H1 (cell line): ENCODE data around the gene SLC19A1. TPM values are rescaled to one million over a fixed set of nuclear protein-coding genes. Genes with fewer than 3 reads are reported as not detected.

Source experiments
- CTCF ChIA-PET: fragments of 300-600 bp; sonication (Branson Sonifier 250); formaldehyde crosslinking; loops from one replicate; lab custom pipeline; 2021; ENCODE audit not compliant: partially characterized antibody; lab: Charles Lee
- POLR2A ChIA-PET: fragments of 300-600 bp; sonication (Branson Sonifier 250); formaldehyde crosslinking; loops from one replicate; lab custom pipeline; 2021; ENCODE audit warnings: inconsistent platforms; ENCODE audit not compliant: partially characterized antibody; lab: Charles Lee
- DNase-seq, 2 experiments: peaks; one replicate each; pipeline versions ENCODE4 v3.0.0 to v3.0.0-alpha.2; 2010 to 2022; ENCODE audit warnings: low spot score in 2 of 2, low read depth in 1 of 2, mixed read lengths in 1 of 2
- FAIRE-seq: peaks from 2 replicates; lab custom pipeline; 2011; peaks lifted over from hg19 to GRCh38; lab: Jason Lieb, UNC
- H2AFZ ChIP-seq: 2 replicates; pipeline ENCODE4 v1.8.1; 2012; ENCODE audit warnings: low read length, inconsistent platforms
- H2AK5ac ChIP-seq: 2 replicates; pipeline ENCODE4 v1.6.1; 2013; ENCODE audit warnings: low read depth, low read length
- H2BK120ac ChIP-seq: replicated peaks from 2 replicates; pipeline ENCODE3; 2013; ENCODE audit warnings: low read depth, low read length, inconsistent platforms
- H2BK12ac ChIP-seq: 2 replicates; pipeline ENCODE4 v1.6.1; 2013; ENCODE audit warnings: low read depth, low read length
- H2BK15ac ChIP-seq: 2 replicates; pipeline ENCODE4 v1.6.1; 2013; ENCODE audit warnings: low read length
- H2BK20ac ChIP-seq: 2 replicates; pipeline ENCODE4 v1.6.1; 2013; ENCODE audit warnings: low read length
- H2BK5ac ChIP-seq: 2 replicates; pipeline ENCODE4 v1.6.1; 2013; ENCODE audit warnings: low read depth, low read length
- H3K14ac ChIP-seq: 2 replicates; pipeline ENCODE4 v1.6.1; 2013; ENCODE audit warnings: inconsistent platforms; ENCODE audit not compliant: insufficient read length
- H3K18ac ChIP-seq: 2 replicates; pipeline ENCODE4 v1.6.1; 2013; ENCODE audit warnings: low read length; ENCODE audit errors: extremely low read depth
- H3K23ac ChIP-seq: 2 replicates; pipeline ENCODE4 v1.6.1; 2013; ENCODE audit warnings: inconsistent platforms; ENCODE audit not compliant: insufficient read length
- H3K23me2 ChIP-seq: 2 replicates; pipeline ENCODE4 v1.6.1; 2013; ENCODE audit warnings: low read depth, low read length
- H3K27ac ChIP-seq: 2 replicates; pipeline ENCODE4 v1.6.1; 2011; ENCODE audit warnings: low read depth, low read length, inconsistent platforms
- H3K27me3 ChIP-seq, 4 experiments: replicated peaks in 1 of 4; 1 replicate in 1 of 4; 2 replicates in 3 of 4; pipeline versions ENCODE4 v1.6.1 to v1.8.1; 2011 to 2013; ENCODE audit warnings: low read length in 3 of 4, mild to moderate bottlenecking in 3 of 4, inconsistent platforms in 2 of 4, mixed read lengths in 2 of 4, moderate library complexity in 1 of 4; ENCODE audit not compliant: control insufficient read depth in 3 of 4, insufficient read depth in 3 of 4; ENCODE audit errors: extremely low read depth in 1 of 4
- H3K36me3 ChIP-seq, 4 experiments: 2 replicates each; pipeline versions ENCODE4 v1.6.1 to v1.8.1; 2011 to 2013; ENCODE audit warnings: mild to moderate bottlenecking in 4 of 4, low read length in 3 of 4, moderate library complexity in 2 of 4, control low read depth in 1 of 4, inconsistent platforms in 1 of 4; ENCODE audit not compliant: insufficient read depth in 4 of 4, control insufficient read depth in 2 of 4
- H3K4ac ChIP-seq: replicated peaks from 2 replicates; pipeline ENCODE3; 2013; ENCODE audit warnings: low read length, low read depth, mixed read lengths, inconsistent platforms; ENCODE audit not compliant: insufficient read length
- H3K4me1 ChIP-seq, 4 experiments: replicated peaks in 1 of 4; 1 replicate in 1 of 4; 2 replicates in 3 of 4; pipeline versions ENCODE4 v1.6.1 to v1.8.1; 2011 to 2013; ENCODE audit warnings: low read length in 3 of 4, inconsistent platforms in 2 of 4, mixed read lengths in 1 of 4; ENCODE audit not compliant: insufficient read depth in 4 of 4, control insufficient read depth in 3 of 4
- H3K4me2 ChIP-seq, 2 experiments: 2 replicates each; pipeline versions ENCODE4 v1.6.1 to v1.8.1; 2011 to 2013; ENCODE audit warnings: low read depth in 2 of 2, low read length in 2 of 2, control low read depth in 1 of 2, inconsistent platforms in 1 of 2, mild to moderate bottlenecking in 1 of 2; ENCODE audit not compliant: insufficient read depth in 1 of 2
- H3K4me3 ChIP-seq, 4 experiments: fragments of 200-600, 300-600 bp in 1 of 4; sonication (generic), shearing (Covaris generic), sonication (Bioruptor Twin) in 1 of 4; 2 replicates each; pipeline versions ENCODE4 v1.5.1 to v1.8.1; 2011 to 2016; ENCODE audit warnings: low read length in 4 of 4, low read depth in 3 of 4, control low read depth in 2 of 4, inconsistent platforms in 2 of 4, mild to moderate bottlenecking in 2 of 4, mixed read lengths in 1 of 4, moderate library complexity in 1 of 4; ENCODE audit not compliant: insufficient read depth in 2 of 4; ENCODE audit errors: extremely low read depth in 1 of 4
- H3K56ac ChIP-seq: replicated peaks from 2 replicates; pipeline ENCODE3; 2013; ENCODE audit warnings: low read depth, mild to moderate bottlenecking, mixed read lengths, low read length, inconsistent platforms; ENCODE audit not compliant: insufficient read length
- H3K79me1 ChIP-seq: 2 replicates; pipeline ENCODE4 v1.6.1; 2013; ENCODE audit warnings: low read depth, low read length, control low read depth
- H3K79me2 ChIP-seq, 2 experiments: 2 replicates each; pipeline versions ENCODE4 v1.6.1 to v1.8.1; 2012 to 2013; ENCODE audit warnings: low read length in 2 of 2, mild to moderate bottlenecking in 2 of 2, inconsistent platforms in 1 of 2; ENCODE audit not compliant: insufficient read depth in 2 of 2, control insufficient read depth in 1 of 2
- H3K9ac ChIP-seq, 4 experiments: replicated peaks in 1 of 4; 1 replicate in 1 of 4; 2 replicates in 3 of 4; pipeline versions ENCODE4 v1.6.1 to v1.8.1; 2011 to 2013; ENCODE audit warnings: low read depth in 3 of 4, low read length in 3 of 4, control low read depth in 2 of 4, mild to moderate bottlenecking in 2 of 4, moderate library complexity in 2 of 4, inconsistent platforms in 1 of 4; ENCODE audit errors: extremely low read depth in 1 of 4
- H3K9me3 ChIP-seq, 2 experiments: 2 replicates each; pipeline versions ENCODE4 v1.6.1 to v1.8.1; 2012 to 2013; ENCODE audit warnings: mild to moderate bottlenecking in 2 of 2, moderate library complexity in 2 of 2, control low read depth in 1 of 2, inconsistent platforms in 1 of 2, low read depth in 1 of 2, low read length in 1 of 2, mixed read lengths in 1 of 2; ENCODE audit not compliant: insufficient read depth in 2 of 2
- H4K20me1 ChIP-seq, 2 experiments: replicated peaks in 1 of 2; 2 replicates each; pipeline versions ENCODE3 to v1.8.1; 2011 to 2013; ENCODE audit warnings: inconsistent platforms in 2 of 2, low read length in 2 of 2, mild to moderate bottlenecking in 1 of 2; ENCODE audit not compliant: insufficient read depth in 2 of 2, control insufficient read depth in 1 of 2
- H4K5ac ChIP-seq: 2 replicates; pipeline ENCODE4 v1.6.1; 2013; ENCODE audit warnings: low read length, low read depth, mixed read lengths, inconsistent platforms; ENCODE audit not compliant: insufficient read length
- H4K8ac ChIP-seq: 2 replicates; pipeline ENCODE4 v1.8.0; 2013; ENCODE audit warnings: mild to moderate bottlenecking, moderate library complexity, low read length, inconsistent platforms; ENCODE audit not compliant: insufficient read depth; ENCODE audit errors: extremely low read depth
- H4K91ac ChIP-seq: replicated peaks from 2 replicates; pipeline ENCODE3; 2013; ENCODE audit warnings: low read length, mixed read lengths, inconsistent platforms; ENCODE audit not compliant: insufficient read length
- GTF2F1 ChIP-seq: IDR thresholded peaks from 2 replicates; pipeline ENCODE4 v1.6.1; 2012; ENCODE audit warnings: low read depth, low read length, improper control_type of control experiment, borderline replicate concordance
- HDAC2 ChIP-seq, 2 experiments: fragments of 300-600 bp in 1 of 2; sonication (generic) in 1 of 2; IDR thresholded peaks; 2 replicates each; pipeline ENCODE4 v1.6.1; 2011 to 2012; ENCODE audit warnings: low read depth in 2 of 2, low read length in 2 of 2, mild to moderate bottlenecking in 2 of 2, moderate library complexity in 2 of 2, borderline replicate concordance in 1 of 2, inconsistent platforms in 1 of 2
- RXRA ChIP-seq: IDR thresholded peaks from 2 replicates; pipeline ENCODE4 v1.6.1; 2011; ENCODE audit warnings: low read depth, mild to moderate bottlenecking, low read length, moderate library complexity; ENCODE audit not compliant: insufficient read depth
- SIX5 ChIP-seq: IDR thresholded peaks from 2 replicates; pipeline ENCODE4 v1.6.1; 2011; ENCODE audit warnings: mild to moderate bottlenecking, low read depth, low read length
- SUZ12 ChIP-seq: fragments of 200-600 bp; sonication (generic); IDR thresholded peaks from 2 replicates; pipeline ENCODE4 v1.6.1; 2012; ENCODE audit warnings: mild to moderate bottlenecking, inconsistent platforms, low read length, moderate library complexity, mixed read lengths
- WGBS, 2 experiments: shearing (Covaris generic) in 1 of 2; methylation state at CpG; one replicate each; pipeline versions ENCODE4 v1.1.6 to v1.1.7; 2013 to 2015; ENCODE audit warnings: low lambda C conversion rate in 2 of 2, mixed read lengths in 2 of 2, inconsistent platforms in 1 of 2, low coverage in 1 of 2, missing lambda C conversion rate in 1 of 2; ENCODE audit not compliant: insufficient replicate concordance in 2 of 2, insufficient coverage in 1 of 2, insufficient read length in 1 of 2; ENCODE audit errors: extremely low coverage in 1 of 2, missing lambda C conversion rate in 1 of 2; 5-methylcytosine and 5-hydroxymethylcytosine counted together
- polyA plus RNA-seq, 7 experiments: library from polyadenylated mRNA; depleted of rRNA in 3 of 7; stranded (reverse) in 5 of 7; unstranded in 2 of 7; fragments of >200 nt in 5 of 7; fragments of 200-250 nt in 2 of 7; gene quantifications; 1 replicate in 5 of 7; 2 replicates in 1 of 7; 4 replicates in 1 of 7; pipeline versions ENCODE4 v1.2.1 to v1.2.3, GENCODE V29; 2011 to 2013; ENCODE audit warnings: missing spikeins in 2 of 7, mixed read lengths in 2 of 7
- total RNA-seq: library from RNA; stranded (reverse); fragmentation: NEBNext Ultra II Directional; extraction: Animal tissue kit (Norgen Biotek cat#: 25700); gene quantifications from 2 replicates; pipeline ENCODE4 v1.2.1, GENCODE V29; 2021
- TF ChIP-seq, protein P1 (sequence below): IDR thresholded peaks from 2 replicates; pipeline ENCODE4 v1.6.1; 2012; ENCODE audit warnings: inconsistent platforms

Gene SLC19A1
- total and polyA plus RNA-seq, 2 of the 8 experiments (the other 6 are each of a cell fraction or from before 2014, with no cell fraction given), result 31.6 to 43.8 TPM

DNA sequence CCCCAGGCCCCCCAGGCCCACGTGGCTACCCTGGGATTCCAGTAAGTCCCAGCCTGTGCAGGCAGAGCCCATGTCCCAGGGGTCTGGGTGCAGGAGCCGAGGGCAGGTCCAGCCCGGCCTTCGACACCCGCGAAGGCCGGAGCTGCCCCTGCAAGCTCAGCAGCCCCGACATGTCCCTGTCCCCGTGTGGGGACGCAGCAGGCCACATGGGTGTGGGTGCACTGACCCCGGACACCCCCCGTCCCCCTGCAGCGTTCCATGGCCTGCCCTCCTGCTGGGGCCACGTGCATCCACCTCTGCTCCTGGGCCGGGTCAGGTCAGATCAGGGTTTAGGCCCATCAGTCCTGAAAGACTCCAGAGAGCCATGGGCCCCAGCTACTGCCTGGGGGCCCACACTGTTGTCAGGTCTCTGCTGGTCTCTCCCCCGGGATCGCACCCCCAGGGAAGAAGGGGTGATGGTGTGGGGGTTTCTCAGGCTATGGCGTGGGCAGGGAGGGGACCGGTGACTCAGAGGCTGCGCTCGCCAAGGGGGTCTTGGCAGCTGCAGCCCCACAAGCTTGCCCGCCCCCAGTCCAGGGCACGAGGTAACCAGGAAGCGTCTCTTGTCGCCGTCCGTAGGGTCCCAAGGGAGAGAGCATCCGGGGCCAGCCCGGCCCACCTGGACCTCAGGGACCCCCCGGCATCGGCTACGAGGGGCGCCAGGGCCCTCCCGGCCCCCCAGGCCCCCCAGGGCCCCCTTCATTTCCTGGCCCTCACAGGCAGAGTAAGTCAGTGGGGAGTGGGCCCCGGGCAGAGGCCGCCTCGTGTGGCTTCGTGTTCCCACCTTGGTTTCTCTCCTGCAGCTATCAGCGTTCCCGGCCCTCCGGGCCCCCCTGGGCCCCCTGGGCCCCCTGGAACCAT is 37.5 kb downstream of the SLC19A1 start:
- H2BK20ac ChIP-seq, result no peak overlapping the region
- no peak overlapping the region for H3K4me2 ChIP-seq
- H2BK120ac ChIP-seq, result no peak overlapping the region
- H3K27me3 ChIP-seq, result no peaks in the 10 kb centered on the region
- DNase-seq (no peak), FAIRE-seq (no peak)
- H3K56ac ChIP-seq, result no peak overlapping the region
- H4K5ac ChIP-seq, result no peak overlapping the region
- WGBS, 2 experiments, result 90% methylated on average over 28 of the region's 41 CpGs; no CpG with 5 or more reads in 1 of the 2 experiments
- no peaks in the 10 kb centered on the region for H3K9me3 ChIP-seq
- H4K91ac ChIP-seq, result no peak overlapping the region
- no peaks in the 10 kb centered on the region for H3K79me1 ChIP-seq
- no peak overlapping the region for H2BK15ac ChIP-seq
- H3K27ac ChIP-seq, result no peak overlapping the region
- no peak overlapping the region for H3K9ac ChIP-seq
- no peak overlapping the region for H4K8ac ChIP-seq
- TF ChIP-seq HDAC2 (IDR thresholded peaks at IDR 0.05; ENCODE audit: borderline replicate concordance in 1 of 2, low read depth in 2 of 2, low read length in 2 of 2) (no peak), GTF2F1 (no peak), RXRA (no peak), SUZ12 (no peak), SIX5 (no peak)
- TF ChIP-seq, protein P1, sequence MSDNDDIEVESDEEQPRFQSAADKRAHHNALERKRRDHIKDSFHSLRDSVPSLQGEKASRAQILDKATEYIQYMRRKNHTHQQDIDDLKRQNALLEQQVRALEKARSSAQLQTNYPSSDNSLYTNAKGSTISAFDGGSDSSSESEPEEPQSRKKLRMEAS, result no peak
- H3K4me1 ChIP-seq, result no peaks in the 10 kb centered on the region; a peak in 1 of 7 replicates
- H3K14ac ChIP-seq, result no peak overlapping the region
- no peak overlapping the region for H3K4me3 ChIP-seq
- peaks cover 0 to 31% (median 0%) of the 10 kb centered on the region in 4 experiments; a peak in 5 of 8 replicates for H3K36me3 ChIP-seq
- H2BK5ac ChIP-seq, result no peak overlapping the region
- H3K18ac ChIP-seq, result no peak overlapping the region
- no peak overlapping the region for H2AK5ac ChIP-seq
- no peak overlapping the region for H3K23ac ChIP-seq
- H3K4ac ChIP-seq, result no peak overlapping the region
- H4K20me1 ChIP-seq, result peaks cover 2 to 16% of the 10 kb centered on the region in 2 experiments
- ChIA-PET CTCF (no interaction called here), POLR2A (interaction anchor here (0.6 to 1.8 kb wide), 12 partner anchors 7 to 217 kb away, joined by 3 to 11 read pairs (median 4); partner anchors contain the start of gene POFUT2)
- no peak overlapping the region for H2BK12ac ChIP-seq
- no peaks in the 10 kb centered on the region for H3K79me2 ChIP-seq
- H3K23me2 ChIP-seq, result peaks cover 14% of the 10 kb centered on the region; the same call in 1 of the 2 replicates
- no peak overlapping the region for H2AFZ ChIP-seq
